ENCODE measurements around the gene AFF4. TPM values are rescaled to one million over a fixed set of nuclear protein-coding genes. Genes with fewer than 3 reads are reported as not detected.

The AFF4 gene
- polyA plus RNA-seq, 2 of the 4 experiments (the other 2 are of a cell fraction): 22.1 to 43.5 TPM

- Histone ChIP-seq H3K9me3 (no peaks in the 10 kb centered on the region), H3K27ac (no peak overlapping the region), H3K4me3 (no peak overlapping the region), H3K4me2 (no peak overlapping the region), H3K4me1 (peaks cover 4% of the 10 kb centered on the region; the same call in 1 of the 3 replicates)
- ChIA-PET CTCF (interaction anchor here (1.2 kb wide), 1 partner anchor 15 kb away, joined by 3 read pairs; no protein-coding TSS in a partner anchor), POLR2A (no interaction called here)
- FAIRE-seq (no peak), DNase-seq (ENCODE audit: low read depth in 1 of 2, low spot score in 1 of 2) (no peak), ATAC-seq (no peak)
- WGBS (ENCODE audit: missing lambda C conversion rate): 75% methylated on average over 1 of the region's 1 CpG
- TF ChIP-seq HEYL (CRISPR knock-in tag; IDR thresholded peaks at IDR 0.05) (no peak), ZFP36 (IDR thresholded peaks at IDR 0.05; ENCODE audit: borderline replicate concordance, partially characterized antibody) (no peak), NR3C1 (IDR thresholded peaks at IDR 0.05) (no peak), MAFK (IDR thresholded peaks at IDR 0.05; ENCODE audit: partially characterized antibody) (no peak), HES2 (IDR thresholded peaks at IDR 0.05) (no peak), FOSL2 (IDR thresholded peaks at IDR 0.05) (no peak), FOSL2 (CRISPR knock-in tag; IDR thresholded peaks at IDR 0.05) (no peak), MAZ (IDR thresholded peaks at IDR 0.05; ENCODE audit: borderline replicate concordance, low read depth, low read length) (no peak), ESRRA (IDR thresholded peaks at IDR 0.05; ENCODE audit: borderline replicate concordance, low read length) (no peak), CEBPB (IDR thresholded peaks at IDR 0.05) (no peak), POLR2AphosphoS2 (conservative IDR thresholded peaks at IDR 0.05; ENCODE audit: low read length) (no peak), NPAS2 (CRISPR knock-in tag; IDR thresholded peaks at IDR 0.05; ENCODE audit: borderline replicate concordance) (no peak), USF2 (IDR thresholded peaks at IDR 0.05) (no peak), NFE2L2 (conservative IDR thresholded peaks at IDR 0.05; ENCODE audit: low read length) (no peak), PHF8 (IDR thresholded peaks at IDR 0.05; ENCODE audit: borderline replicate concordance, low read depth) (no peak), ZSCAN20 (CRISPR knock-in tag; IDR thresholded peaks at IDR 0.05) (no peak), SREBF2 (IDR thresholded peaks at IDR 0.05) (no peak), ELK1 (IDR thresholded peaks at IDR 0.05; ENCODE audit: low read depth, low read length) (no peak), HOXA7 (CRISPR knock-in tag; IDR thresholded peaks at IDR 0.05) (no peak), MYC (IDR thresholded peaks at IDR 0.05; ENCODE audit: borderline replicate concordance, low read length) (no peak)
These were observed 126.6 kb downstream of the AFF4 start for GRCh38 chr5:132836852-132837251.

- FAIRE-seq (no peak), ATAC-seq (no peak), DNase-seq (ENCODE audit: low read depth in 1 of 2, low spot score in 1 of 2) (no peak)
- Histone ChIP-seq H3K4me2 (no peak overlapping the region), H3K9me3 (no peaks in the 10 kb centered on the region), H3K4me3 (no peak overlapping the region), H3K4me1 (peaks cover 3% of the 10 kb centered on the region; the same call in 1 of the 3 replicates), H3K27ac (no peak overlapping the region)
- no peak for TF ChIP-seq MAFK (IDR thresholded peaks at IDR 0.05; ENCODE audit: partially characterized antibody)
- TF ChIP-seq NPAS2 (CRISPR knock-in tag; IDR thresholded peaks at IDR 0.05; ENCODE audit: borderline replicate concordance): no peak
- no peak for TF ChIP-seq PBX3 (IDR thresholded peaks at IDR 0.05)
- no peak for TF ChIP-seq ZFP36 (IDR thresholded peaks at IDR 0.05; ENCODE audit: borderline replicate concordance, partially characterized antibody)
- TF ChIP-seq RCOR1 (IDR thresholded peaks at IDR 0.05; ENCODE audit: low read depth, low read length): no peak
- TF ChIP-seq POLR2AphosphoS2 (conservative IDR thresholded peaks at IDR 0.05; ENCODE audit: low read length): no peak
- no peak for TF ChIP-seq RNF2 (IDR thresholded peaks at IDR 0.05; ENCODE audit: borderline replicate concordance, low read depth)
- TF ChIP-seq HEYL (CRISPR knock-in tag; IDR thresholded peaks at IDR 0.05): no peak
- TF ChIP-seq CHD2 (IDR thresholded peaks at IDR 0.05; ENCODE audit: low read length, partially characterized antibody): no peak
- no peak for TF ChIP-seq RAD21 (conservative IDR thresholded peaks at IDR 0.05 in 1 of 2, IDR thresholded peaks at IDR 0.05 in 1 of 2)
- TF ChIP-seq MAZ (IDR thresholded peaks at IDR 0.05; ENCODE audit: borderline replicate concordance, low read depth, low read length): no peak
- TF ChIP-seq HOXB5 (CRISPR knock-in tag; IDR thresholded peaks at IDR 0.05): no peak
- no peak for TF ChIP-seq NR3C1 (IDR thresholded peaks at IDR 0.05)
- TF ChIP-seq KDM5A (IDR thresholded peaks at IDR 0.05): no peak
- TF ChIP-seq EP300 (IDR thresholded peaks at IDR 0.05): no peak
- POLR2A ChIA-PET: no interaction called here
- WGBS (ENCODE audit: missing lambda C conversion rate): 94% methylated on average over 3 of the region's 3 CpGs
- CTCF ChIA-PET: interaction anchor here (0.9 to 8.9 kb wide), 6 partner anchors 10 to 57 kb away, joined by 3 to 82 read pairs (median 3); partner anchors contain the start of genes GDF9 and UQCRQ
These were observed 129.4 kb downstream of the AFF4 start for GRCh38 chr5:132834057-132834456.

All from A549 (cell line).